Skin epidermis (tissue), 12 donors: ENCODE results near the gene SVIL.
"Not testable (repeated sequence)": the region's sequence is repeated elsewhere in the genome, so short reads cannot be mapped to it uniquely, and the experiment has no call there.

ENCODE experiments used
- H3K27ac ChIP-seq, 21 experiments: fragments of 200-600 bp; sonication (generic) in 11 of 21; one replicate each; pipeline ENCODE4 v1.5.0; 2020; ENCODE audit warnings: mild to moderate bottlenecking in 3 of 21, inconsistent platforms in 2 of 21, moderate library complexity in 2 of 21
- H3K4me3 ChIP-seq, 7 experiments: fragments of 200-600 bp; sonication (generic) in 2 of 7; one replicate each; pipeline ENCODE4 v1.5.0; 2020; ENCODE audit warnings: inconsistent platforms in 2 of 7, mild to moderate bottlenecking in 2 of 7, moderate library complexity in 1 of 7

SVIL gene

GRCh38 chr10:29506324-29506921 is 128.3 kb downstream of the SVIL start:
- not testable (repeated sequence) for H3K27ac ChIP-seq, H3K4me3 ChIP-seq

GRCh38 chr10:29502351-29502750 is 132.4 kb downstream of the SVIL start:
- H3K27ac ChIP-seq, result no peak overlapping the region
- H3K4me3 ChIP-seq, result no peak overlapping the region

GRCh38 chr10:29501692-29502091 is 133.1 kb downstream of the SVIL start:
- Histone ChIP-seq H3K4me3 (no peak overlapping the region), H3K27ac (no peak overlapping the region)

GRCh38 chr10:29499993-29500537 is 134.7 kb downstream of the SVIL start:
- Histone ChIP-seq H3K27ac (no peak overlapping the region), H3K4me3 (no peak overlapping the region)

- Histone ChIP-seq H3K4me3 (no peak overlapping the region), H3K27ac (no peak overlapping the region)
Measured at GRCh38 chr10:29496341-29497162, 138.2 kb downstream of the SVIL start.

DNA sequence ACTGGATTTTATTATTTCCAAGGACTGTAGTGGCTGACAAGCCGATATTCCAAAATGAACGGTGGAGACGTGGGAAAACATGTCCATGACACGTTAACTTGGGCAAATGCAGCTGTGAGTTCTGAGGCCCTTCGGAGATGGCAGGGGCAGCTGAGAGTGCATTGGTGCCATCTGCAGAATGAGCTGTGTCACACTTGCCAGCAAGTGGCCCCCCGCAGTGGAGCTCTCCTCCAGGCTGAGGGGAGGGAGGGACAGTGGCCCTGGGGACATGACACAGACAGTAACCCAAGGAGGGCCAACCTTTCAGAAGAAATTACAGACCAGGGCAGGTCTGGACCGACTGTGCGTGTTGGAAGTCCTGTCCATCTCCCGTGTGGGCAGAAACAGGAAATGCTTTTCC is 139.4 kb downstream of the SVIL start:
- no peak overlapping the region for H3K27ac ChIP-seq
- H3K4me3 ChIP-seq, result no peak overlapping the region

DNA sequence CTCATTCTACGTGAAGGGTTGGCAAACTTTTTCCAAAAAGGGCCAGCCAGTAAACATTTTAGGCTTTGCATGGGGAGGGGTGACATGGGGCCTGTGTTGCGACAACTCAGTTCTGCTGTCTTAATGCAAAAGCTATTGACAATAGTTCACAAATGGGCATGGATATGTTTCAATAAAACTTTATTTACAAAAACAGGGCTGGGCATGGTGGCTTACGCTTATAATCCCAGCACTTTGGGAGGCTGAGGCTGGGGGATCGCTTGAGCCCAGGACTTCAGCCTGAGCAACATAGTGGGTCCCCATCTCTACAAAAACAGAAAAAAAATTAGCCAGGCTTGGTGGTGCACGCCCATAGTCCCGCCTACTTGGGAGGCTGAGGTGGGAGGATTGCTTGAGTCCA is 141.1 kb downstream of the SVIL start:
- H3K4me3 ChIP-seq, result no peak overlapping the region
- no peak overlapping the region for H3K27ac ChIP-seq

GRCh38 chr10:29492774-29493173 is 142.0 kb downstream of the SVIL start:
- no peak overlapping the region for H3K27ac ChIP-seq
- no peak overlapping the region for H3K4me3 ChIP-seq

DNA sequence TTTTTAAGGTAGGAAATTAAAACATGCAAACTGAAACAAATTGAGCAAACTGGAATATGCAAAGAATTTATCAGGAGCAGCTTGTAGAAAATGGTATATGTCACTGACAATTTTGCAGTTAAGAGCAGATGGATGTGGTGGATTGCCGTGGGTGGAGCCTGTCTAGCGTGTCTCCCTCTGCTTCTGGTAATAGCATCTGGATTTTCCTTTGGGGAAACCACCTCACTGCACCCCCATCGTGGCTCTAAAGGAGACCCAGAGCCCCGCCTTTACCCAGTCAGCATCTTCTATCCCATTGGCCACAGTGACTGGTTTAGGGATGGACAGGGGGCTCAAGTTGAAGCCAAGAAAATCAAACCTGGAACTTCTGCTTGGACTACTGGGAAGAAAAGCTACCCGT is 142.9 kb downstream of the SVIL start:
- H3K27ac ChIP-seq, result no peak overlapping the region
- no peak overlapping the region for H3K4me3 ChIP-seq

DNA sequence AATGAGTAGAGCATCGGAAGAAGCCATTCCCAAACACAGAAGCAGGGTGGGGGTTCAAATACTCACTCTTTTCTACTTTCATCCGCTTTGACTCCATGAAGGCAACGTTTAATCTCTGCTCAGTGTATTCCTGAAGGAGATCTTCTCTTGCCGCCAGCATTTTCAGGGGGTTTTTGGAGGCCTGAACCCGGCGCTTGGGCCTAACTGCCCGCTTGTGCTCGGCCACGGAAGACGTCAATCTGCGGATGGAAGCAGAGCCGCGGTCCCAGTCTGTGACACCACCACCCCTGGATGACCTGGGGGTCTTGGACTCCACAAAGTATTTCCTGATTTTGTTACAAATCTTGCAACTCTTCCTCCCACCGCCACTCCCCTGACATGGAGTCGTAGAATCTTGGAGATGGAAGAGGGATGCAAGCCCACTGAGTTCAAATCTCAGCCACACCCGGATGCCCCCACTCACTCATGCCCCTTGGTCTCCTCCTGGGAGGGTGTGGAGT is 143.9 kb downstream of the SVIL start:
- not testable (repeated sequence) for H3K4me3 ChIP-seq, H3K27ac ChIP-seq

DNA sequence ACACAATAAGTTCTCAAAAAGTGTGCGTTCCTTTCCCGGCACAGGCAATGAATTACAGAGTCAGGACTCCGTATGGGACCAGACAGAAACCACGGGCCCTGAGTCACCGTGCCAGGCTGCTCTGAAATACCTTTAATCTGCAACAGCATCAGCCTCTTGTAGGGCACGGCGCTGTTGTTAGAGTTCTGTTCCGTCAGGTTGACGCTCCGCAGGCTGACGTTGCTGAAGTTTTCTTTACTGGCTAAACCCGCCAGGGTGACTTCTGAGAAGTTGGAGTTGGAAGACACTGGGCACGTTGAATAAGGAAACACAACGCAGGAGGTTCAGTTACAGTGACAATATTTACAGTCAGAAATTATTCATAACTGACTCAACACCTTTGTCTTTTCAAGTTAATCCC is 146.3 kb downstream of the SVIL start:
- not testable (repeated sequence) for H3K4me3 ChIP-seq, H3K27ac ChIP-seq

- not testable (repeated sequence) for H3K4me3 ChIP-seq, H3K27ac ChIP-seq
Measured at GRCh38 chr10:29487884-29488266, 146.9 kb downstream of the SVIL start.

DNA sequence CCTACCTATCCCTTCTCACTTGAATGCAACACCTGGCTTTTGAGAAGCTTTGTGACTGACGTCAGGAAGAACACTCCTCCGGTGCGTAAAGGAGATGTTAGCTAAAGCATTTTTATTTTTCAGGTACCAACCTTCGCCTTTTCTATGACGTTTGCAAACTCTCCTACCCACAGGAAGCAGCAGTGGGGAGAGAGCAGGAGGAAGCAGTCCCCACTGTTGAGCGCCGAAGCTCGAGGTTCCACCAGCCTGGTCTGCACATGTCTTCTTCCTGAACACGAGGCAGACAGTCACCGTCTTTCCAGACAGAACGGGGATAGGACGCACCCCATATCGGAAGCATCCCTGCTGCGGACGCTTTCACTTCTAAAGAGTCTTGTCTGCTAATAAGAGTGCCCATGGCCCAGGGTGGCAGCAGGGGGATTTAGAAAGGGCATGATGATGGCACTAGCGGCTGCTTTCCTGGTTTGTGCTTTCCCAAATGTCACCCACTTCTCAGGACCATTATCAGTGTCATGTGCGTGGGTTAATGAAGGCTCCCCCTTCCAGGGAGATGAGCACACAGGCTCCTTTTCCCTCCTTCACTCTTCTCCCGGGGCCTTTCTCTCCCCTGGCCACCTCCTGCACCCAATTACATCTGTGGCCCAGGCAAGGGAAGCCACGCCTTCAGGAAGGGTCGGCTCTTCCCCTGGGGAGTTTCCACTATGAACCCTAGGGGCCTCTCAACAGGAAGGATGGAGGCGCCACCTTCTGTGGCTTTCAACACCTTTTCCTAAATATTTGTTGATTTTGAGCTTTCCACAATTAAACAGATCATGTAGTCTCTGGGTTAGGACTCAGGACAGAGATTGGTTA is 147.5 kb downstream of the SVIL start:
- not testable (repeated sequence) for H3K27ac ChIP-seq, H3K4me3 ChIP-seq

DNA sequence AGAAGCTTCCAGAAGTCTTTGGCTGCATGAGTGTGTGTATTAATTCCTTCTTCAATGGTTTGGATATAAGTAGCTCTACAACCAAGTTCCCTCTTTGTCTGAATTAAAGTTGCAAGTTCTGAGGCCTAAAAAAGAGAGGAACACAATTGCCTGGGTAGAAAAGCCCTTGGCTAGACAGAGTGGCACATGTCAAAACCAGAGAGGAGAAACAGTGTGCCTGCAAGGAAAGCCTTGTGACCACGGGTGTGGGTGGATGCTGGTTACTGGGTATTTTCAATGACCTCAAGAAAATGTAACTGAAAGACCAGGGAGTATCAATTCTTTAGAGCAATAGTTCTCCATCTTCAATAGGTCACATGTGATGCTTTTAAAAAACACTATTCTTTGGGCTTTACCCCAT is 148.3 kb downstream of the SVIL start:
- no peak overlapping the region for H3K4me3 ChIP-seq

DNA sequence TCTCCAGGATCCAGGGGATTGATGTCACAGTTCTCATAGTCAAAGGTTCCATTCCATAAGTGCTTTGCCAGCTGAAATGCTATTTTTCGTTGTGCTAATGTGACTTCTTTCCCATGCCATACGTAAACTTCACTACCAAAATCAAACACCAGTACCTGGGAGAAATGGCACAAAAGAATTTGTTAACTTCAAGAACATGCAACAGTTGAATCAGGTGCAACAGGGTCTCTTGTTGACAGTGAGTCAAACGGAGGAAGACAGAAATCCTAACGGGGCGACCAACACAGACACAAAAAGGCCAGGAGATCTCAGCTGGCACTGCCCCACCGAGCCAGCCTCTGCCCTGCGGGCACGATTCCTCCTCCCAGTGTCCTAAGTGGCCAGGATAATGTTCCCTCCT is 150.1 kb downstream of the SVIL start:
- not testable (repeated sequence) for H3K4me3 ChIP-seq, H3K27ac ChIP-seq

More for the DNA sequence above, 148.3 kb downstream of the SVIL start:
- no peak overlapping the region for H3K27ac ChIP-seq

- H3K4me3 ChIP-seq, result no peak overlapping the region
- no peak overlapping the region for H3K27ac ChIP-seq
Measured at GRCh38 chr10:29482591-29483431, 152.0 kb downstream of the SVIL start.

DNA sequence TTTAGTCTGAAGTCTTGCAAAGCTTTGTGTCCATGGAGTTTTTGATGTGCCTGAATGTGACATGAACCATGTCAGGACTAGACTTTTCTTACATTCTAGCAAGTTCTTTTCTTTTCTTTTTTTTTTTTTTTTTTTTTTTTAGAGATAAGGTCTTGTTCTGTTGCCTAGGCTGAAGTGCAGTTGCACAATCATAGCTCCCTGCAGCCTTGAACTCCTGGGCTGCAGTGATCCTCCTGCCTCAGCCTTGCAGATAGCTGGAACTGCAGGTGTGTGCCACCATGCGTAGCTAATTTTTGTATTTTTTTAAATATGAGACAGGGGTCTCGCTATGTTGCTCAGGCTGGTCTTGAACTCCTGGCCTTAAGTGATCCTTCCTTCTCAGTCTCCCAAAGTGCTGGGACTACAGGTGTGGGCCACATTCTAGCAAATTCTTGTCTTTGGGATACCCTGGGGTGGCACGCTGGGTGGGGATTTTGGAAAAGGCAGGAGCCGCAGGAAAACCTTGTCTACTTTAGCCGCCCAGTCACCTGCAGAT is 152.8 kb downstream of the SVIL start:
- Histone ChIP-seq H3K27ac (no peak overlapping the region), H3K4me3 (no peak overlapping the region)

DNA sequence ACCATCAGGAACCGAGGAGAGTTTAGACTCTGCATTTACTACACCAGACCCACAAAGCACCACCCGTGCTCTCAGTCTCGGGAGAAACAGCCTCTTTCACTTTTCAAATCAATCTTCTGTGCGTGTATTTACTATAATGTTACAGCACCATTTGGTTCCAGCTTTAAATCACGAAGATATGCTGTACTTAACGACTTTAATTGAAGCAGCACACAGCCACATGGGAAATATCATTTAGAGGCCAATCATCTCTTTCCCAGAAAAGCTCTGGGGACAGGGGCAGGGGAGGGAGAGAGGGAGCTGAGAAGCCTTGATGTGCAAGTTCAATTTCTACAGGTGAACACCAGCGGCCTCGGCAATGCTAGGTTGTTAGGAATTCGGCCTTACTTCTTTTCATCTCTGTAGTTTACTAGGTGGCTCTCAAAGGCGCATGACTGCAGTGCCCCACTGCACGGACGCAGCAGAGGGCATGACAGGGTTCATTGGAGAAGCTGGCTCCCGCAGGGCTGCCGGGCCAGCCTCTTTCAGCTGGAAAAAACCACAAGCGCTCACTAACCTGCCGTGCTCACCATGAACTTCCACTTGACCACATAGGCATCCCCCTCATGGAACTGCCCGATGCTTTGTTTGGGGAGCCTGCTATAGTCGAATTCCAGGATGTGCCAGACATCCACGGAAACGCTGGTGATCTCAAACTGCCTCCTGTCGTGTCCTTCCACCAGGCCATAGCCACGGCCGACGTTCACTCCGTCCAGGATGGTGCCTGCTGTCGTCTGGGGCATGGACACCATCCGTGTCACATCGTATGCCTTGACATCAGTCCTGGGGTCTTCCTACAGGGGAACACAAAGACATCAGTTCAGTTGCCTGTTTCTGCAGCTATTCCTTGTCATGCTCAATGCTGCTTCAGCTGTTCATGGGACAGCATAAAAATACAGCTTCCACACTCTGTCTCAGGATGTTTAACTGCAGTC is 154.5 kb downstream of the SVIL start:
- Histone ChIP-seq H3K4me3 (no peak overlapping the region), H3K27ac (no peak overlapping the region)
